ENCODE measurements around the gene ABCA12.

Gene ABCA12

GRCh38 chr2:215110918-215111317, 27.5 kb downstream of the ABCA12 start:
- DNase-seq, result no peak

- no peak for DNase-seq
Measured at GRCh38 chr2:215107216-215108056, 31.0 kb downstream of the ABCA12 start.

GRCh38 chr2:215105607-215106354, 32.6 kb downstream of the ABCA12 start:
- no peak for DNase-seq

GRCh38 chr2:215104226-215104625, 34.2 kb downstream of the ABCA12 start:
- no peak for DNase-seq

- DNase-seq, result no peak
Measured at GRCh38 chr2:215098875-215099274, 39.6 kb downstream of the ABCA12 start.

- DNase-seq, result no peak
Measured at GRCh38 chr2:215084080-215084479, 54.3 kb downstream of the ABCA12 start.

GRCh38 chr2:215083146-215083545, 55.3 kb downstream of the ABCA12 start:
- no peak for DNase-seq

GRCh38 chr2:215082446-215082845, 56.0 kb downstream of the ABCA12 start:
- no peak for DNase-seq

- no peak for DNase-seq
Measured at GRCh38 chr2:215080545-215080944, 57.9 kb downstream of the ABCA12 start.

GRCh38 chr2:215071676-215072075, 66.8 kb downstream of the ABCA12 start:
- no peak for DNase-seq

GRCh38 chr2:215068399-215068798, 70.0 kb downstream of the ABCA12 start:
- DNase-seq, result no peak

GRCh38 chr2:215066124-215066523, 72.3 kb downstream of the ABCA12 start:
- DNase-seq, result no peak

GRCh38 chr2:215063526-215063925, 74.9 kb downstream of the ABCA12 start:
- DNase-seq, result no peak

GRCh38 chr2:215060861-215061536, 77.4 kb downstream of the ABCA12 start:
- DNase-seq, result no peak

GRCh38 chr2:215059724-215060123, 78.7 kb downstream of the ABCA12 start:
- DNase-seq, result peak; percentile 4

GRCh38 chr2:215055891-215056290, 82.5 kb downstream of the ABCA12 start:
- DNase-seq, result no peak

- no peak for DNase-seq
Measured at GRCh38 chr2:215052810-215053209, 85.6 kb downstream of the ABCA12 start.

GRCh38 chr2:215052404-215052803, 86.0 kb downstream of the ABCA12 start:
- DNase-seq, result no peak

GRCh38 chr2:215049341-215049740, 89.1 kb downstream of the ABCA12 start:
- no peak for DNase-seq

GRCh38 chr2:215038421-215038820, 100.0 kb downstream of the ABCA12 start:
- DNase-seq, result no peak

- no peak for DNase-seq
Measured at GRCh38 chr2:215036314-215036713, 102.1 kb downstream of the ABCA12 start.

- no peak for DNase-seq
Measured at GRCh38 chr2:215034154-215034553, 104.3 kb downstream of the ABCA12 start.

GRCh38 chr2:215032153-215032552, 106.3 kb downstream of the ABCA12 start:
- no peak for DNase-seq

GRCh38 chr2:215031321-215031720, 107.1 kb downstream of the ABCA12 start:
- DNase-seq, result peak; percentile 40

Data from fibroblast of upper back skin (primary cell).